Measurements from ENCODE around the gene C6orf89. TPM values are rescaled to one million over a fixed set of nuclear protein-coding genes. Genes with fewer than 3 reads are reported as not detected.
A peak's percentile ranks its signal among the peaks of the same experiment; 100 is the strongest.

The C6orf89 gene
- total RNA-seq, 1 experiment from 2014 or later = 32.9 TPM

DNA sequence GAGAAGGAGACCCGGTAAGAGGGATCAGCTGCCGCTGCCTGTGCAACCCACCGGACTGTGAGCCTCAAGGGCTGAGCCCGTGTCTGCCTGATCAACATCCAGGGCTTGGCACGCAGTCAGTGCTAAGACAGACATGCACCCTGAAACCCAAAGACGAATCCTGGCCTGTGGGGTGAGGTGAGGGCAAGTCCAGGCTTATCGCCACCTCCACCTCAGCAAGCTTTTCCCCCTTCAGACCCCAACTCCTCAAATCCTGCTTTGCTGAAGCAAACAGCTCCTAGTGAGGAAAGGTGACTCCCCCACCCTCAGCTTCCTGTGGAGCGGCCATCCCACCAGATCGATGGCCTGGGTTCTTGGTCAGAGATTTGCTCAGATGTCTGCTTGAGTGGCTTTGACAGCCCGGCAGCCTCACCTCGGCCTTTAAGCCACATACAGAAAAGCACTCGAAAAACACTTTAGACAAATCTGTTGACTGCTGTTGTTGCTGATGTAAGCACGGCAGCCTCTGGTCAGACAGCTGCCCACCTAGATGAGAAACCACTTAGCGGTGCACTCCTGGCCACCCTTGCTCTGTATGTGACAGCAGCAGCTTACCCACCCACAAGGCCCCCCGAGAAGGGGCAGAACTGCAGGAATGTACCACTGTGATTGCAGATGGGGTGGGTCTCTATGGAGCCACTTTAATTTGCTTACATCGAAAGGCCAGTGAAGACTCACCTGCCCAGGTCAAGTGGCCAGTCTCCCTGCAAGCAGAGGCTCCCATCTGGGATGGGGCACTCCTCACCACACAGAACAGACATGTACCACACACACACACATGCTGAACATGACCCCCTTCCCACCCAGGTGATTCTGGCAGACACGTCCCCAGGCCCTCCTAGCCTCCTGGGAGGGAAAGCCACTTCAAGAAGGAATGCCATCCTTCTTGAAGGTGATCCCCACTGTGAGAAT is 85.4 kb downstream of the C6orf89 start:
- ChIA-PET CTCF (no interaction called here), RAD21 (ENCODE audit: low non-redundant PET in 1 of 2, low total read pairs in 2 of 2, uncharacterized antibody in 2 of 2, unreplicated experiment in 2 of 2) (no interaction called here), POLR2A (interaction anchor here (0.6 kb wide), 1 partner anchor 82 kb away, joined by 3 read pairs; no protein-coding TSS in a partner anchor)
- Histone ChIP-seq H3K9me3 (ENCODE audit: control insufficient read depth in 1 of 2, insufficient read depth in 1 of 2, low read depth in 1 of 2, low read length in 2 of 2) (no peaks in the 10 kb centered on the region), H3K79me2 (ENCODE audit: insufficient read depth, low read length) (no peaks in the 10 kb centered on the region; the same call in 1 of the 2 replicates), H3K4me1 (ENCODE audit: control insufficient read depth in 1 of 2, insufficient read depth in 2 of 2, low read length in 2 of 2) (no peaks in the 10 kb centered on the region), H3K27ac (ENCODE audit: low read depth, low read length) (peak overlapping the region; percentile 35), H4K20me1 (ENCODE audit: insufficient read depth) (no peaks in the 10 kb centered on the region), H3K36me3 (ENCODE audit: control insufficient read depth in 1 of 2, insufficient read depth in 2 of 2, low read length in 2 of 2) (peaks cover 55 to 80% of the 10 kb centered on the region in 2 experiments), H3K9ac (ENCODE audit: low read length) (no peak overlapping the region), H3K27me3 (ENCODE audit: insufficient read depth, low read length) (no peaks in the 10 kb centered on the region), H3K4me3 (replicated peaks in 1 of 2; ENCODE audit: low read depth in 1 of 2, low read length in 2 of 2) (no peak overlapping the region), H3K9me2 (ENCODE audit: insufficient read depth) (no peaks in the 10 kb centered on the region), H2AFZ (ENCODE audit: low read depth, low read length, poor library complexity, severe bottlenecking) (no peak overlapping the region), H3K4me2 (ENCODE audit: low read length) (no peak overlapping the region)
- TF ChIP-seq CEBPB (IDR thresholded peaks at IDR 0.05; ENCODE audit: low read depth) (no peak), TCF7L2 (IDR thresholded peaks at IDR 0.05; ENCODE audit: borderline replicate concordance, extremely low read depth, insufficient read depth, insufficient read length) (no peak)
- intact Hi-C loops (cut with micrococcal nuclease) = no loop called here
- BruUV-seq (replicated peaks) = no TSS peak
- no peak for ATAC-seq
- DNase-seq (ENCODE audit: low read depth, low spot score) = no peak

- no peaks in the 10 kb centered on the region; the same call in 1 of the 2 replicates for H3K79me2 ChIP-seq (ENCODE audit: insufficient read depth, low read length)
- RAD21 ChIA-PET (ENCODE audit: low non-redundant PET in 1 of 2, low total read pairs in 2 of 2, uncharacterized antibody in 2 of 2, unreplicated experiment in 2 of 2) = no interaction called here
- H3K9me2 ChIP-seq (ENCODE audit: insufficient read depth) = no peaks in the 10 kb centered on the region
- DNase-seq (ENCODE audit: low read depth, low spot score) = no peak
- intact Hi-C loops (cut with micrococcal nuclease) = no loop called here
- BruUV-seq (replicated peaks) = no TSS peak
- H4K20me1 ChIP-seq (ENCODE audit: insufficient read depth) = no peaks in the 10 kb centered on the region
- TF ChIP-seq ZNF274 (IDR thresholded peaks at IDR 0.05; ENCODE audit: low read depth, low read length) (no peak), CEBPB (IDR thresholded peaks at IDR 0.05; ENCODE audit: low read depth) (no peak), ZFX (IDR thresholded peaks at IDR 0.05) (no peak), YY1 (IDR thresholded peaks at IDR 0.05; ENCODE audit: extremely low read depth, insufficient replicate concordance, low read depth, low read length) (no peak), POLR2AphosphoS5 (IDR thresholded peaks at IDR 0.05; ENCODE audit: low read depth, low read length) (no peak), EZH2 (IDR thresholded peaks at IDR 0.05) (no peak), SRF (IDR thresholded peaks at IDR 0.05; ENCODE audit: low read depth) (no peak), ELF1 (IDR thresholded peaks at IDR 0.05; ENCODE audit: borderline replicate concordance, low read depth) (no peak), ATF3 (IDR thresholded peaks at IDR 0.05) (no peak), FOSL1 (IDR thresholded peaks at IDR 0.05; ENCODE audit: low read depth) (no peak), CBX3 (IDR thresholded peaks at IDR 0.05; ENCODE audit: low read depth) (no peak), EZH2phosphoT487 (IDR thresholded peaks at IDR 0.05; ENCODE audit: borderline replicate concordance) (no peak), POLR2A (IDR thresholded peaks at IDR 0.05; ENCODE audit: borderline replicate concordance, extremely low read depth, insufficient read depth, insufficient read length) (no peak), TCF7L2 (IDR thresholded peaks at IDR 0.05; ENCODE audit: borderline replicate concordance, extremely low read depth, insufficient read depth, insufficient read length) (no peak), JUND (IDR thresholded peaks at IDR 0.05) (no peak)
- TF ChIP-seq, protein P1, sequence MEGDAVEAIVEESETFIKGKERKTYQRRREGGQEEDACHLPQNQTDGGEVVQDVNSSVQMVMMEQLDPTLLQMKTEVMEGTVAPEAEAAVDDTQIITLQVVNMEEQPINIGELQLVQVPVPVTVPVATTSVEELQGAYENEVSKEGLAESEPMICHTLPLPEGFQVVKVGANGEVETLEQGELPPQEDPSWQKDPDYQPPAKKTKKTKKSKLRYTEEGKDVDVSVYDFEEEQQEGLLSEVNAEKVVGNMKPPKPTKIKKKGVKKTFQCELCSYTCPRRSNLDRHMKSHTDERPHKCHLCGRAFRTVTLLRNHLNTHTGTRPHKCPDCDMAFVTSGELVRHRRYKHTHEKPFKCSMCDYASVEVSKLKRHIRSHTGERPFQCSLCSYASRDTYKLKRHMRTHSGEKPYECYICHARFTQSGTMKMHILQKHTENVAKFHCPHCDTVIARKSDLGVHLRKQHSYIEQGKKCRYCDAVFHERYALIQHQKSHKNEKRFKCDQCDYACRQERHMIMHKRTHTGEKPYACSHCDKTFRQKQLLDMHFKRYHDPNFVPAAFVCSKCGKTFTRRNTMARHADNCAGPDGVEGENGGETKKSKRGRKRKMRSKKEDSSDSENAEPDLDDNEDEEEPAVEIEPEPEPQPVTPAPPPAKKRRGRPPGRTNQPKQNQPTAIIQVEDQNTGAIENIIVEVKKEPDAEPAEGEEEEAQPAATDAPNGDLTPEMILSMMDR (IDR thresholded peaks at IDR 0.05 in 2 of 3, conservative IDR thresholded peaks at IDR 0.05 in 1 of 3; ENCODE audit: borderline replicate concordance in 1 of 3, insufficient read depth in 1 of 3, low read depth in 2 of 3, low read length in 2 of 3) = no peak
- H3K4me3 ChIP-seq (replicated peaks in 1 of 2; ENCODE audit: low read depth in 1 of 2, low read length in 2 of 2) = no peak overlapping the region
- H3K27me3 ChIP-seq (ENCODE audit: insufficient read depth, low read length) = no peaks in the 10 kb centered on the region
- H3K36me3 ChIP-seq (ENCODE audit: control insufficient read depth in 1 of 2, insufficient read depth in 2 of 2, low read length in 2 of 2) = peaks cover 63 to 90% of the 10 kb centered on the region in 2 experiments
- CTCF ChIA-PET = no interaction called here
- no peaks in the 10 kb centered on the region for H3K4me1 ChIP-seq (ENCODE audit: control insufficient read depth in 1 of 2, insufficient read depth in 2 of 2, low read length in 2 of 2)
- POLR2A ChIA-PET = no interaction called here
- H3K4me2 ChIP-seq (ENCODE audit: low read length) = no peak overlapping the region
- no peaks in the 10 kb centered on the region for H3K9me3 ChIP-seq (ENCODE audit: control insufficient read depth in 1 of 2, insufficient read depth in 1 of 2, low read depth in 1 of 2, low read length in 2 of 2)
- no peak overlapping the region for H3K27ac ChIP-seq (ENCODE audit: low read depth, low read length)
- no peak overlapping the region for H2AFZ ChIP-seq (ENCODE audit: low read depth, low read length, poor library complexity, severe bottlenecking)
- no peak overlapping the region for H3K9ac ChIP-seq (ENCODE audit: low read length)
- ATAC-seq = no peak
Observed at GRCh38 chr6:36971921-36972673, 86.3 kb downstream of the C6orf89 start.

Data from HCT116 (cell line).